HG03378 (cell line): Measurements from ENCODE around the gene ARHGAP4.

ENCODE experiments used
- ATAC-seq: cut with Tn5 transposase; IDR thresholded peaks from one replicate; pipeline ENCODE4 v1.9.1; 2021; ENCODE audit warnings: mild to moderate bottlenecking, moderate library complexity; ENCODE audit not compliant: unreplicated experiment

Gene ARHGAP4

GRCh38 chrX:153908219-153908860 lies 17.7 kb downstream of the ARHGAP4 start:
- ATAC-seq, result no peak

- ATAC-seq, result no peak
These were observed 18.6 kb downstream of the ARHGAP4 start for GRCh38 chrX:153907456-153907855.

- no peak for ATAC-seq
These were observed 19.7 kb downstream of the ARHGAP4 start for GRCh38 chrX:153906126-153906917.

- ATAC-seq, result no peak
These were observed 20.5 kb downstream of the ARHGAP4 start for GRCh38 chrX:153905481-153906095.

GRCh38 chrX:153903991-153904957 lies 21.8 kb downstream of the ARHGAP4 start, which contains the start of gene AVPR2:
Gene AVPR2 (plus strand): TSS chrX:153904673. CDS start chrX:153905146, 473 bp downstream.
- ATAC-seq, result no peak

GRCh38 chrX:153903238-153903980 lies 22.7 kb downstream of the ARHGAP4 start:
- ATAC-seq, result no peak

GRCh38 chrX:153902385-153902784 lies 23.7 kb downstream of the ARHGAP4 start:
- ATAC-seq, result no peak

- no peak for ATAC-seq
These were observed 24.3 kb downstream of the ARHGAP4 start for GRCh38 chrX:153901753-153902140.

GRCh38 chrX:153900831-153901752 lies 25.0 kb downstream of the ARHGAP4 start:
- ATAC-seq, result peak; percentile 75

GRCh38 chrX:153897899-153898298 lies 28.2 kb downstream of the ARHGAP4 start:
- ATAC-seq, result no peak

- ATAC-seq, result no peak
These were observed 36.9 kb downstream of the ARHGAP4 start for GRCh38 chrX:153889123-153889522.

- ATAC-seq, result no peak
These were observed 37.7 kb downstream of the ARHGAP4 start for GRCh38 chrX:153888344-153888743.

- ATAC-seq, result no peak
These were observed 38.7 kb downstream of the ARHGAP4 start for GRCh38 chrX:153887385-153887784.

- no peak for ATAC-seq
These were observed 39.1 kb downstream of the ARHGAP4 start for GRCh38 chrX:153886915-153887314.

- ATAC-seq, result no peak
These were observed 39.8 kb downstream of the ARHGAP4 start, which contains the start of gene L1CAM for GRCh38 chrX:153885968-153886903. Gene L1CAM (minus strand): TSS chrX:153886173. CDS start chrX:153875836, 10,337 bp downstream.

GRCh38 chrX:153885208-153885787 lies 40.8 kb downstream of the ARHGAP4 start:
- no peak for ATAC-seq

- ATAC-seq, result no peak
These were observed 41.5 kb downstream of the ARHGAP4 start for GRCh38 chrX:153884590-153884989.
